OCI-M2 (cell line): ENCODE measurements around the gene CATSPER1.

ENCODE experiments used
- DNase-seq: peaks from one replicate; lab custom pipeline; 2025; ENCODE audit not compliant: unreplicated experiment; lab: John Stamatoyannopoulos, UW

Gene CATSPER1

GRCh38 chr11:66003291-66003690 is 23.0 kb downstream of the CATSPER1 start:
- no peak for DNase-seq

DNA sequence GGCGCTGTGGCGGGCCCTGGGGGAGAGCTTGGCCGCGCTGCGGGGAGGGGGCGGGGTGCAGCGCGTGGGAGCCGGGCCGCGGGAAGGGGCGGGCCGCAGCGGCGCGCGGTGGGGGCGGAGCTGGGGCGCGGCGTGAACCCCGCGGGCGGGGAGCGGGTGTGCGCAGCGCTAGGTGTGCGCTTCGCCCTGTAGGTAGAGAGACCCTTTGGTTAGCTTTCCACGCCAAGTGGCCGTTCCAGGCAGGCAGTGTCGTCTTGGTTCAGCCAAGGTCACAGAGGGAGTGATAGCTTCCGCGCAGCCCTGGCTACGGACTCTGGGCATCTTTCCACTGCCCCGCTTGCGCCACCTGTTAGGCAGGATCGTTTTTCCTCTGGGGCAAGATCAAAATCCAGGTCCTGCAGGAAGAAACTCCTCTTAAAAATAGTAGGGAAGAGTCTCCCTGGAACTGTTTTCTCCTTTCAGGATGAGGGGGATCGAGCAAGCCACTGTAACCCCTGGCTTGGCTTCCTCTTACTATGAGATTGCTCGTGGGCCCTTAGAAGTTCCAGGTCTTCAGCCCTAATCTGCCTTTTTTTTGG is 23.5 kb downstream of the CATSPER1 start:
- DNase-seq: no peak

GRCh38 chr11:66001942-66002647 is 24.2 kb downstream of the CATSPER1 start, which contains the start of the genes BANF1 and EIF1AD:
BANF1 (plus strand) TSS chr11:66002503; CDS start chr11:66003251, 748 bp downstream.
EIF1AD (minus strand) TSS chr11:66002157; CDS start chr11:66000389, 1,768 bp downstream.
- peak; percentile 60 for DNase-seq

- DNase-seq: no peak
Measured at GRCh38 chr11:65997286-65997685, 29.0 kb downstream of the CATSPER1 start.

- no peak for DNase-seq
Measured at GRCh38 chr11:65992056-65992455, 34.2 kb downstream of the CATSPER1 start.

DNA sequence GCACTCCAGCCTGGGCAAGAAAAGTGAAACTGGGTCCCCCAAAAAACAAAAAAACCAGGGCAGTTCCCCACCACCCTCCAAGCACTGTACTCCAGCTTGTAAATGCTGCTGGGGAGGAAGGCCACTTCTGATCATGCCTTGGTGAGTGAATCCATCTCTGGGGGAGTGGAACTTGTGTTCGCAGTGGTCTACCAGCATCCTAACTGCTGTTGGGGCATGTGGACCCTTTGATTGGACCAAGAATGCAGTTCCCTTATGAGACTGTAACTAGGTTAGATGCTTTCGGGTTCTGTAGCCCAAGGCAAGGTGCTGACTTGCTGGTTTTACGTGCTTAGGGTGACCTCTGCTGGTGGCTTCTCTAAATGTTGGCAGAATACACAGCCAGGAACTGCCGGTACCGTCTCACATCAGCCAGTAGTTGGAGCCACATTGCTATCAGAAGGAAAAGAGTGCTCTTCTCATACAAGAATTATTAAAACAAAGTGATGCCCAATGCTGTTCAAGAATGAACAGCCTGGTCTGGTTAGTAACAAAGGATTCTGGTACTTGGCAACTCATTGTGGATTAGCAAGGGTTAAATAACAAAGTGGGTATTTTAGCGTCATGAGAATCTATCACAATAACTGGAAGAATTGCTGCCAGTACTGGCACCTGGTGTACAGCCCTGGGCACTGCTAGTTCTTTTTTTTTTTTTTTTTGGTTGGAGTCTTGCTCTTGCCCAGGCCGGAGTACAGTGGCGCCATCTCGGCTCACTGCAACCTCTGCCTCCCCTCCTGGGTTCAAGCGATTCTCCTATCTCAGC is 37.3 kb downstream of the CATSPER1 start:
- peak; percentile 66 for DNase-seq

GRCh38 chr11:65987336-65987735 is 38.9 kb downstream of the CATSPER1 start:
- no peak for DNase-seq

DNA sequence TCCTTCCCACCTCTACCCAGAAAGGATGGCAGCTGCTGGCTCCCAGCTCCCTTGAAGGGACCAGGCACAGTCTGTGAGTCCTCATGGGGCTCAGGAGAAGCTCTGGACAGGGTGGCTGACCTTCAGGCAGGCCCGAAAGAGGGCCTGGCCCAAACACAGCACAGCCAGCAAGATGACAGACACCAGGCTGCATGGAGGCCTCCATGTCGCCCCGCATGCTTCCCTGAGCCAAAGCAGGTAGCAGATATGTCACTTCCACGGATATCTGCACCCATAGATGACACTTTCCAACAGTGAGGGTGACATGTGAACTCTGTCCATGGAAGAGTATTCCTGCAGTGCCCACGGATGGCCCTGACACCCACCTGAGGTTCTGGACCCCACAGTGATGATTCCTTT is 42.7 kb downstream of the CATSPER1 start:
- DNase-seq: no peak

GRCh38 chr11:65982824-65983588 is 43.3 kb downstream of the CATSPER1 start:
- no peak for DNase-seq

DNA sequence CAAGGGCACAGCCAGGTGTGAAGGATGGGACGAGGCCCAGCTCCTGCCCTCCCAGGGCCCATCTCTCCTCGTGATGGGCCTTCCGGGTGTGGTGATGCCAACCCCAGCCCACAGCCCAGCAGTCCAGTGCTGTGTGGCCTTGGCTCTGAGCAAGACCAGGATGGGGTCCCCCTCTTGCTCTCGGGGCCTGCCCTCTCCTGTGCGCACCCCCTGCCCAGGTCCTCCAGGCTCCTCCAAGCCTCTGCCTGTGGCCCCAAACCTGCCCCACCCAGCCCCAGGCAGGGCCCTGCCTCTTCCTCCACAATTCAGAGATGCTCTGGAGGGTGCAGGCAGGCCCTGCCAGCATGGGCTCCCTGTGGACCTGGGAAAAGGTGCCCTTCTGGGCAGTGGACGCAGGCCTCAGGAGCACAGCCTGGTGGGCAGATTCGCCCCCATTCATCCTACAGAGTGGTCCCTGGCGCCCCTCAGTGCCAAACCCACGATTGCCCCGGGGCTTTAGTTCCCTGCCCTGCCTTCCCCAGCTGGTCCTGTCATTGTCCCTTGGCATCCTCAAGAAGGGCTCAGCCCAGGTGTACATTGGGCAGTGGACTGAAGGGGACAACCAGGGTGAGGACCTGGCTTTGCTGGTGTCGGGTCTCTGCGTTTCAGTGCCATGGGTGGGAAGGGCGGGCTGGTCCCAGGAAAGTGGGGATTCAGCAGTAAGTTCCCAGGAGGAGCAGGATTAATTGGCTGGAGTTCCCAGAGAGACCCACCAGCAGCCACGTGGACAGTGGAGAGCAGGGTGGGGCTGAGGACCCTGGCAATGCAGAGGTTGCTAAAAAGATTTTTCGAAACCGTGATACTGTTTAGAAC is 44.1 kb downstream of the CATSPER1 start:
- no peak for DNase-seq

DNA sequence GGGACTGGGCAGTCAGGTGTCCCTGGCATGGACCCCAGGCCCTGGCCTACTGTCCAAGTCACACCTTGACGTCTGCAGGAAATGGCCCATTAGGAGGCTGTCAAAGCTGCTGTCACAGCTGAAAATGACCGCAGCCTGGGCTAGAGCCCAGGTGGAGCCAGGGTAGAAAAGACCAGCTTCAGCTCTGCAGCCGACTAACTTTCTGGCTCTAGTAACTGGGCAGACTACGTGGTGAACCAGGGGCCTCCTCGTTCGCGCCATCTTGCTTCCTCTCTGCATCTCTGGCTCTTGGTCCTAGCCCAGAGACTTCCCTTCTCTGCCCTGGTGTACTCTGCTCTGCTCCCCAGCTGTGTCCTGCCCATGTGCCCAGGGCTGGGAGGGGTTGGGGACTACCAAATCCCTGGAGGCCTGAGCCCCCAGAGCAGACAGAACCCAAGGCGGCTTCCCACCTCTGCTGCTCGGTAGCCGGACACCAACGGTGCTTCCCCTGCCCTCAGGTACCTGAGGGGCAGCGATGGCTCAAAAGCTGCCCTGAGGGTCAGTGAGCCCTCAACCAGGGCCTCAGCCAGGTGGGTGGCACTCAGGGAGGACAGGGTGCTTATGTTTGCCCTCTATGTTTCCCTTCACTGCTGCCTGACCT is 45.1 kb downstream of the CATSPER1 start:
- no peak for DNase-seq

DNA sequence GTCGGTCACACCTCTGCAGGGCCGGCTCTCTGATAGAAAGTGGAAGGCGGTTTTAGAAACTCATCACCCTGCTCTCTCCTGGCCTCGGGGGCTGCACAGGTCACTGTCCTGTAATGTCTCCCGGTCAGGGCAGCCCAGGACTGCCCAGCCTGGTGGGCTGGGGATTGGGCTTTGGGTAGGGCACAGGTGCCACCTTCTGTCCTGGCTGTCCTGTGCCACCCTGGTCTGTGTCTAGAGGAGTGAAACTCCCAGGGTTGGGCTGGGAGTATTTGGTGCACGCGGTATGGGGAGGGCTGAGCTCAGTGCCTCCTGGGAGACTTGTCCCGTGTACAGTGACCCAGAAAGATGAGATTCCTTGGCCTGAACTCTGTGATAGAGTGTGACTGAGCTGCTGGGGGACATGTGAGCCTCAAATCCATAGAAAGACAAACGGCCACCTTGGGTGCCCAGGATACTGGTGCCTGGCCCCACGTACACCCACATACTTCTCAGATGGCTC is 47.0 kb downstream of the CATSPER1 start:
- no peak for DNase-seq

GRCh38 chr11:65978391-65979238 is 47.7 kb downstream of the CATSPER1 start:
- no peak for DNase-seq

GRCh38 chr11:65977621-65978390 is 48.5 kb downstream of the CATSPER1 start:
- no peak for DNase-seq

DNA sequence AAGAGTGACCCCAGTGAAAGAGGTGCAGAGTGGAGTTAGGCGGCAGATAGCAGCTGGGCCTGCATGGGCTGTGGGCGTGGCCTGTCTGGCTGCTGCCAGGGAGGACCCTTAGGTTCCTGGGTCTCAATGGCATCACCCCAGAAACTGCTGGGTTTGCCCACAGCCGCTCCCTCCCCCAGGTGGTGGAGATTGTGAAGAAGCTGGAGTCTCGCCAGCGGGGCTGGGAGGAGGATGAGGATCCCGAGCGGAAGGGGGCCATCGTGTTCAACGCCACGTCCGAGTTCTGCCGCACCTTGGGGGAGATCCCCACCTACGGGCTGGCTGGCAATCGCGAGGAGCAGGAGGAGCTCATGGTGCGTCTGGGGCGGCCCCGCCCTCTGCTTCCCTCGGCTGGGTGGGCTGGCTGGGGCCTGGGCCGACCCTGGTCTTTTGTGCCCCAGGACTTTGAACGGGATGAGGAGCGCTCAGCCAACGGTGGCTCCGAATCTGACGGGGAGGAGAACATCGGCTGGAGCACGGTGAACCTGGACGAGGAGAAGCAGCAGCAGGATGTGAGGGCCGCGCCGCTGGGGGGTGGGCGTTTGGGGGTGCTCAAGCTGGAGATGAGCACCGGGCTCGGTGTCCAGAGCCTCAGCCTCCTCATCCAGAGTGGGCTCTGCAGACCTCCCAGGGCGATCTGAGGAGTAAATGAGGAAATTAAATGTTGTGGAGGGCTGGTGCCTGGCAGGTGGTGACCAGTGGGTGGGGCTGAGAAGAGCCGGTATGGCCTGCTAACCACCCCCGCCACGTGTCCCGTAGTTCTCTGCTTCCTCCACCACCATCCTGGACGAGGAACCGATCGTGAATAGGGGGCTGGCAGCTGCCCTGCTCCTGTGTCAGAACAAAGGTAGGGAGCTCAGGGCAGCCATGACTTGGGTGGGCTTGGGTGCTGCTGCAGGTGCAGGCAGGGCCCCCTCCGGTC is 49.8 kb downstream of the CATSPER1 start:
- DNase-seq: no peak

DNA sequence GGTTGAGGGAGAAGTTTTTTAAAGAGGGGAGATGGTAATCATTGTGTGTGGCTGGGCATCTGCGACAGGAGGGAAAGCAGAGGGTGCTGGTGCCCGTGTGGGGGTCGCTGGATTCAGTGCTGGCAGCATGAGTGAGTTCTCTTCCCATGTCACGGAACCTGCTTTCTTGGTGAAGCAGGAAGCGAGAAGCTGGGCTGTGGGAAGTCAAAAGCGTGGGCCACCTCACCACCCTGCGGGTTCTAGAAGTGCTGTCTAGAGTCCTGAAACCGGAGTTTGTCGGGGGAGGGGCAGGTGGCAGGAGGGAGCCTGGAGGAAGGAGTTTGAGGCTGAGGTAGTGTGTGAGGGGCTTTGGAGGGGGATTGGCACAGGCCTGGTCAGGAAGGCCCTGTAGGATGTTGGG is 50.5 kb downstream of the CATSPER1 start:
- DNase-seq: no peak
